Omental fat pad (tissue), 4 donors: Measurements from ENCODE around the gene FSTL5. TPM values are rescaled to one million over a fixed set of nuclear protein-coding genes. Genes with fewer than 3 reads are reported as not detected.

Experiments used
- ATAC-seq: fragments of 150-250 bp; one replicate; pipeline ENCODE4 v1.9.1; 2016; ENCODE audit warnings: mild to moderate bottlenecking, moderate library complexity; ENCODE audit not compliant: low FRiP score
- DNase-seq: peaks from one replicate; pipeline ENCODE4 v3.0.0-alpha.2; 2019; ENCODE audit warnings: low spot score
- CTCF ChIP-seq, 3 donors: fragments of 450-650 bp; IDR thresholded peaks; one replicate each; pipeline ENCODE4 v1.5.1; 2016 to 2017; ENCODE audit warnings: antibody characterized with exemption in 3 of 3, mild to moderate bottlenecking in 3 of 3, moderate library complexity in 2 of 3
- total RNA-seq, 4 donors: library from RNA; depleted of rRNA; stranded (reverse); fragments of >200 nt; gene quantifications; one replicate each; pipeline ENCODE4 v1.1.0, GENCODE V29; 2016

Gene FSTL5
- total RNA-seq, 4 donors from 2014 or later, result not detected

GRCh38 chr4:161457311-161457710 lies 706.5 kb downstream of the FSTL5 start:
- no peak for TF ChIP-seq CTCF (IDR thresholded peaks at IDR 0.05)
- DNase-seq, result no peak
- no peak for ATAC-seq

DNA sequence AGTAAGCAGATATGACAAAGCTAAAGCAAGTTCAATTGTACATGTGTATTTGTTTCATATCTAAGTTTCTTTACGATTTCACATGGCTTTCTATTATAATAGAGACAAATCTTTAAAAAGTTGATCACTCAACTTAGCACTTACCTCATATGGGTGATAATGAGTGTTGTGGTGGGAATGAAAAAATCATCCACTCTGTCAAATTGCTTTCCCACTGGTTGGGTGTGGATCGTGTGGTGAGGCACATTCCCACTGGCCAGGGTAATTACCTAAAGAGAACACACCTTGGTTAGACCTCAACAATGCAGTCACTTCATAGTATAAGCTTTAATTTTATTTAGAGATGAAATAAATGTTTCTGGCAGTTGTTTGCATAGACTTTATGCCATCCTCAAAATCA lies 708.9 kb downstream of the FSTL5 start:
- DNase-seq (no peak), ATAC-seq (no peak)
- TF ChIP-seq CTCF (IDR thresholded peaks at IDR 0.05), result no peak

- DNase-seq (no peak), ATAC-seq (no peak)
- TF ChIP-seq CTCF (IDR thresholded peaks at IDR 0.05), result no peak
Observed at GRCh38 chr4:161448550-161449180, 715.1 kb downstream of the FSTL5 start.

DNA sequence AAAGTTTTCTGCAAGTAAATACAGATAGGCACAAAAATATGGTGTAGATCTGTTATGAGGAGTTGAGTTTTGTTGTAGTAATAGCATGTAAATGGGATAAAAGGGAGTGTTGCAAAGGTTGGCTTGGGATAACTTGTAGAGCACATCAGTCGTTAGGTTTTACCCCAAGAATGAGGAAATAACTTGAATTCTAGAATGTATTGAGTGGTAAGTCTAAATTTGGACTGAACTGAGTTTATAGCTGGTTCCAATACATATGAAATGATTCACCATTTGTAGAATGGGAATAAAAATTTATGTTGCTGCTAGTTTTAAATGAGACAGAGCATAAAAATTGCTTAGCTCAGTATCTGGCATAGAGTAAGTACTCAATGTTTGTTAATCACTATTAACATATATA lies 719.2 kb downstream of the FSTL5 start:
- ATAC-seq (no peak), DNase-seq (no peak)
- no peak for TF ChIP-seq CTCF (IDR thresholded peaks at IDR 0.05)

DNA sequence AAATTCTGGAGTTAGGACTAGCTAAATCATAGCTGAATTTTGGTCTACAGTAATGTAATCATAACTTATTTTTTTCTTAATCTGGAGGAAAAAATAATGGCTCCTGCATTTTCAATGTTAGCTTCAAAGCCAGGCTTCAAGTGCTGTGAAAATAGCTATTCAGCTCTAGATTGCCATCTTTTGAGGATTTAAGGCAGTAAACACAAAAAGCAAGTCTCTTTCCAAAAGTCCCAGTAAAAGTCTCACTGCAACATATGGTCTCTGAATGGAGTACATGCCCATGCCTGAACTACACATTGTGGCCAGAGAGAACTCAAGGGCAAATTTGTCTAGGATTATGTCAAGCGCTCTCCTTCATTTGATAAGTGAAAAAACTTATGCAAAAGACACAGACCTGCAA lies 720.9 kb downstream of the FSTL5 start:
- ATAC-seq, result no peak

GRCh38 chr4:161438096-161438495 lies 725.7 kb downstream of the FSTL5 start:
- TF ChIP-seq CTCF (IDR thresholded peaks at IDR 0.05), result no peak
- no peak for DNase-seq
- no peak for ATAC-seq

More for the DNA sequence above, 720.9 kb downstream of the FSTL5 start:
- no peak for DNase-seq
- no peak for TF ChIP-seq CTCF (IDR thresholded peaks at IDR 0.05)

- DNase-seq, result no peak
- no peak for ATAC-seq
- no peak for TF ChIP-seq CTCF (IDR thresholded peaks at IDR 0.05)
Observed at GRCh38 chr4:161428180-161428965, 735.4 kb downstream of the FSTL5 start.
